22Rv1 (cell line): ENCODE results near the gene PTX3.
A peak's percentile ranks its signal among the peaks of the same experiment; 100 is the strongest.

Experiments used
- H3K27ac ChIP-seq: fragments of 450-650 bp; 2 replicates; pipeline ENCODE4 v1.5.1; 2017
- ZFX ChIP-seq: fragments of 450-650 bp; IDR thresholded peaks from 2 replicates; pipeline ENCODE4 v1.6.1; 2017; ENCODE audit warnings: antibody characterized with exemption, borderline replicate concordance
- TF ChIP-seq, protein P1 (sequence below): fragments of 450-650 bp; IDR thresholded peaks from 2 replicates; pipeline ENCODE4 v1.5.1; 2017; ENCODE audit warnings: mild to moderate bottlenecking

The PTX3 gene

DNA sequence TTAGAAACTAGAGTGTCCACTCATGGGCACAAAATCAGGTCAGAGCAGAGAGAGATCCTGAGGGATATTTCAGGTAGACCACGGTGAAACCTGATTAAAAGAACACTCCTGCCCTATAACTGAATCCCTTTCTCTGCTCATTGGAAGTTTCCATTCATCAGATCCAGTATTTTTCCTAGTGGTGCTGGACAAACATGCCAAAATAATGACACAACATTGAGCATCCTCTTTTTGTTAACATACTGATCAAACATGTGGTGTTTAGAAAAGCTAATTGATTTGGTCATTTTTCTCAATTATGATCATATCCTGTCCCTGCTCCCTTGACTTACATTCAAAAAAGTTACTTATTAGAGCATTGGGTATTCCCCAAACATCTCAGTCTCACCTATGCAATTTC is 27.2 kb downstream of the PTX3 start:
- TF ChIP-seq ZFX, result no peak
- no peak overlapping the region for H3K27ac ChIP-seq

GRCh38 chr3:157464321-157464720 is 27.7 kb downstream of the PTX3 start:
- TF ChIP-seq, protein P1, sequence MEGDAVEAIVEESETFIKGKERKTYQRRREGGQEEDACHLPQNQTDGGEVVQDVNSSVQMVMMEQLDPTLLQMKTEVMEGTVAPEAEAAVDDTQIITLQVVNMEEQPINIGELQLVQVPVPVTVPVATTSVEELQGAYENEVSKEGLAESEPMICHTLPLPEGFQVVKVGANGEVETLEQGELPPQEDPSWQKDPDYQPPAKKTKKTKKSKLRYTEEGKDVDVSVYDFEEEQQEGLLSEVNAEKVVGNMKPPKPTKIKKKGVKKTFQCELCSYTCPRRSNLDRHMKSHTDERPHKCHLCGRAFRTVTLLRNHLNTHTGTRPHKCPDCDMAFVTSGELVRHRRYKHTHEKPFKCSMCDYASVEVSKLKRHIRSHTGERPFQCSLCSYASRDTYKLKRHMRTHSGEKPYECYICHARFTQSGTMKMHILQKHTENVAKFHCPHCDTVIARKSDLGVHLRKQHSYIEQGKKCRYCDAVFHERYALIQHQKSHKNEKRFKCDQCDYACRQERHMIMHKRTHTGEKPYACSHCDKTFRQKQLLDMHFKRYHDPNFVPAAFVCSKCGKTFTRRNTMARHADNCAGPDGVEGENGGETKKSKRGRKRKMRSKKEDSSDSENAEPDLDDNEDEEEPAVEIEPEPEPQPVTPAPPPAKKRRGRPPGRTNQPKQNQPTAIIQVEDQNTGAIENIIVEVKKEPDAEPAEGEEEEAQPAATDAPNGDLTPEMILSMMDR, result no peak
- TF ChIP-seq ZFX, result no peak
- no peak overlapping the region for H3K27ac ChIP-seq

DNA sequence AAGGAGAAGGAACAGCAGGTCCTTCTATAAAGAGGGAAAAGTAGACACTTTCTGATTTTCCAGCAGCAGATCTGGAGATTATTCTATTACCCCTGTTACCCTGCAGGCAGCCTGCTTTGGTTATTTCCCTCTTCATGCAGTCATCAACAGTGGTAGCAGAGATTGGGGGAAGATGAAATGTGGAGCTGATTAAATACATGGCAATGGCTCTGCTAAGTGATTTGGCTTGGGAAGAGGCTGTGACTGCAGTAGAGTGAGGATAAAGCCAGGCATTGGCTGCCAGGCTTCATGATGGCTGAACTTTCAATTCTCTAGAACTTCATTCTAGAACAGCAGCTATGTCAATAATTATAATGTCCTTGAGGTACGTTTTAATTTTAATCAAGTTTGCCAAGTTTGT is 29.1 kb downstream of the PTX3 start:
- no peak overlapping the region for H3K27ac ChIP-seq
- TF ChIP-seq ZFX, result no peak
- TF ChIP-seq, protein P1, result no peak

- H3K27ac ChIP-seq, result no peak overlapping the region
- TF ChIP-seq, protein P1, result no peak
- TF ChIP-seq ZFX, result no peak
These were observed 30.6 kb downstream of the PTX3 start for GRCh38 chr3:157467200-157467599.

DNA sequence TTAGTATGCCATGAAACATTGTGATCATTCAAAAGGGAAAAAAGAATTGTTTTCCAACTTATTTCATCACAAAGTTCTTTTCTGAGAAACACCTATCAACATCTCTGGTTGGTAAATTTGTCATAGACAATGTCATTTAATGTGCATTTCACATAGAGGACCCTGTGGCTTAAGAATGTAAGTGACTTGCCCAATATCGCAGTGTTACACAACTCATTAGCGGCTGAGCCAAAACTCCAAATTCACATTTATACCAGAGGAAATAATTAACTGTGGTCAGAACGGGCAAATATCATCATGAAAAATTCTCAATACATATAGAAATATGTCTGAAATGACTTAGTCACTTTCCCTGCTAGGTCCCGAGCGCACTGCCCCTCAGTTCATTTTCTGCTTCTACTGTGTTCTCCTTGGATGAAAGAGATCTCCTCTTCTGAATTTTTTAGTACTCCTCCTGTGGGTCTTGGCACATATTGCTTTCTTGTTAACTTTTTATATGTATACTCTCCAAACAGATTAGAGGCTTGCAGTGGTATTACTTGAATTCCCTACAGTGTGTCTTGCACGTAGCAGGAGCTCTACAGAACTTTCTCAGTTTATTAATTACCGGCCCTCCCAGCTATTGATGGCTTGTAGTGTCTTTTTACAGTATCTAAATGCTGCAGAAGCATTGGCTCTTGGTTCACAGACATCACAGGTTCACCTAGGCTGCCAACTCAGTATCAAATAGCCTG is 33.1 kb downstream of the PTX3 start:
- TF ChIP-seq, protein P1, result no peak
- TF ChIP-seq ZFX, result no peak
- peak overlapping the region; percentile 59 for H3K27ac ChIP-seq

DNA sequence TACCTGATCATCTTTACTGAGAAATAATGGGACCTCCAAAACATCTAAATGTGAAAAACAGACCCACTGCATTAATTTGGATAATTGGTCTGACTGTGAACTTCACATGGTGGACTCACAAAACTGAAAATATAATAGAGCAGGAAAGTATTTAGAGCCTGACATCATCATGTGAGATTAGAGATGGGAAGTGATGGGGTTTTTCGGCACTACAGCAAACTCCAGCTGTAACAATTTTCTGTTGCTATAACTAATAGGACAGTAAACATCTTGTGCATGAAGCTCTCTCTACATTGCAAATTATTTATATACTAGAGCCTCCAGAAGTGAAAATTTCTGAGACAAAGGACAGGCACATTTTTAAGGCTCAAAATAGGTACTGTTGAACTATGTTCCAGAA is 34.4 kb downstream of the PTX3 start:
- TF ChIP-seq ZFX, result no peak
- TF ChIP-seq, protein P1, result no peak
- H3K27ac ChIP-seq, result peak overlapping the region; percentile 59; the same call in 1 of the 2 replicates

GRCh38 chr3:157472648-157473047 is 36.0 kb downstream of the PTX3 start:
- no peak overlapping the region for H3K27ac ChIP-seq
- TF ChIP-seq ZFX, result no peak
- TF ChIP-seq, protein P1, result no peak

DNA sequence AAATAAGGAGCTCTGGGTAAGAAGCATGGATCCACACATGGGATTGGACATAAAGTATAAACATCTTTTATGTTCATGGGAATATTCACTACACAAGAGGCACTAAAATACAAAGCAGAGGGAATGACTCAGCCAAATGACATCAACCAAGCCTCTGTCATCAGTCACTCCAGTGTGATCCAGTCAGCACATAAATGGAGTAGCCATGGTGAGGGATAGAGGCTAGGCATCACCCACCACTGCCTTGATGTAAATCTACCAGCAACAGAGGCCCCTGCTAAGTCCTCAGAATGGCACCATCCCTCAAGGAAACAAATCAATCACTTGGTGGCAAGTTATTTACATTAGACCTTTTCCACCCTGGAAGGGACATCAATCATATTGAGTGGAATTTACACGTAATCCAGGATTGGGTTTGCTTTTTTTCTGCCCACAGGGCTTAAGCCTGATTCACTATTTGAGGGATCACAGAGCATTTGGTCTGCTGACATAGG is 39.3 kb downstream of the PTX3 start:
- no peak overlapping the region for H3K27ac ChIP-seq
- no peak for TF ChIP-seq ZFX
- TF ChIP-seq, protein P1, result no peak
